ENCODE measurements around the gene FOXP2.
A peak's percentile ranks its signal among the peaks of the same experiment; 100 is the strongest.
"Not testable (repeated sequence)": the region's sequence is repeated elsewhere in the genome, so short reads cannot be mapped to it uniquely, and the experiment has no call there.

Gene FOXP2

GRCh38 chr7:114414156-114415063, at the start of gene FOXP2:
Gene FOXP2 (plus strand): TSS chr7:114414815. CDS start chr7:114426512, 11,697 bp downstream.
- peak; percentile 19 for DNase-seq (ENCODE audit: extremely low read depth, low read depth)
- no peak for TF ChIP-seq CTCF (IDR thresholded peaks at IDR 0.05; ENCODE audit: low read depth, low read length)

DNA sequence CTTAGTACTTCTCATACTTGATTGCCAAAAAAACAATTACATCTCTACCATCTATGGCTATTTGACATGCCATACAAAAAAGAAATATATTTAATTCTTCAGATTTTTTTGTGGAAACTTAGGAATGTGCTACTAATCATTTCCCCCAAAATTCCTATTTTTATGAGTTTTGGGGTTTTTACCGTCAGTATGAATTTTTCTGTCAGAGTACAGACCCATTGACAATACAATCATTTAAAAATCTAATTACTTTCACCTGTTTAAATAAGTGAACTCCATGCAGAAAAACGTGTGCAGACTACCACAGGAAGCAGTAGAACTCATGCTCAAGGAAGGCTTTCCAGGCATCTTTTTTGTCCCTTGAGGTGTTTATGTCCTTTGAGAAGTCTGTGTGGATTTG, 48.8 kb upstream of the FOXP2 start:
- DNase-seq (ENCODE audit: extremely low read depth, low read depth) = no peak

DNA sequence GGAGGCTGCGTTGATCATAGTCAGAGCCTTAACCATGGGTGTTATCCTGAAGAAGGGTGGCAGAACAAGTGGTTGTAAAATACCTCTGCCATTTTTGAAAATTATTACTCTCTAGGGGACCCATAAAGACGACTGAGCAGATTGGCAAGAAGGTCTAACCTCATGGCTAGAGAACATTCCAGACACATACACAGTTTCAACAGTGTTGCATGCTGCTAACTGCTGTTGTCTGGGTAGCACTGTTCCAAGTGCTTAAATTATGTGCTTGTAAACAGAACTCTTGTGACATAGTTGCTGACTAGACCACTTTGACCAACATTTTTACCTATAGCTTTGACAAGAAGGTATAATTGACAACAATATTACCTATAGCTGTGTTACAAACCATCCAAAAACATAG, 46.1 kb upstream of the FOXP2 start:
- no peak for TF ChIP-seq CTCF (IDR thresholded peaks at IDR 0.05; ENCODE audit: low read depth, low read length)

More for the DNA sequence above, 48.8 kb upstream of the FOXP2 start:
- TF ChIP-seq CTCF (IDR thresholded peaks at IDR 0.05; ENCODE audit: low read depth, low read length) = no peak

DNA sequence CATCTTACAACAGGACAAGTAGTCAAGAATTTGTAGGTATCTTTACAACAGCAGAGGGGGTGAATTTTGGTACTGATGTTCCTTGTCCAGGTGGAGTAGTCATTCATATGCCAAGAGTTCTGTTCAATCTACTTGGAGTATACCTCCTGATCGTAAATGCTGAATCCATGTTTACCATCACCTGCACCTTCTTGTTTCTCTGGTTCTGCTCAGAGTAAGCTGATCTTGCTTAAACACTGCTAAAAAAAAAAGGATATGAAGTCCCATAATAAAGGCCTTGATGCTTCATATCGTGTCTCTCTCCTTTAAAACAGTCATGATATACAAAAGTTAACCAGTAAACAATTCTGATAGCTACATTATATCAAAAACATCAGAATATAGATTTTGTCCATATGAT, 45.3 kb upstream of the FOXP2 start:
- TF ChIP-seq CTCF (IDR thresholded peaks at IDR 0.05; ENCODE audit: low read depth, low read length) = no peak
- no peak for DNase-seq (ENCODE audit: extremely low read depth, low read depth)

More for the DNA sequence above, 46.1 kb upstream of the FOXP2 start:
- no peak for DNase-seq (ENCODE audit: extremely low read depth, low read depth)

- DNase-seq (ENCODE audit: extremely low read depth, low read depth) = no peak
- TF ChIP-seq CTCF (IDR thresholded peaks at IDR 0.05; ENCODE audit: low read depth, low read length) = no peak
These were observed 42.0 kb upstream of the FOXP2 start for GRCh38 chr7:114372619-114373018.

GRCh38 chr7:114375907-114376306, 38.7 kb upstream of the FOXP2 start:
- DNase-seq (ENCODE audit: extremely low read depth, low read depth) = no peak
- TF ChIP-seq CTCF (IDR thresholded peaks at IDR 0.05; ENCODE audit: low read depth, low read length) = no peak

DNA sequence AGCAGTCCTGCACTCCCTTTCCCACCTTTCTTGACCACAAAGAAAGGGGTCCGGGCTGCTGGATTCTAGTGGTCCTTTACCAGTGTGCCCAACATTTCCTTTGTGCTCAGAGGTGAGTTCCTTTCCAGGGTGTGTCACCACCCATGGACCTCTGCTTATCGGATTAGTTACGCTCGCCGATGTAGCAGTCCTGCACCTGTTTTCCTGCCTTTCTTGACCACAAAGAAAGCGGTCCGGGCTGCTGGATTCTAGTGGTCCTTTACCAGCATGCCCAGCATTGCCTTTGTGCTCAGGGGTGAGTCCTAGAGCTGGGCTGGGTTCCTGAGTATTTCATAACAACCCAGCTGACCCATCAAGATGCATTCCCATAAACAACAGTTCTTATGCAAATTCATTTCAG, 30.7 kb upstream of the FOXP2 start:
- not testable (repeated sequence) for DNase-seq (ENCODE audit: extremely low read depth, low read depth)

GRCh38 chr7:114384346-114384745, 30.3 kb upstream of the FOXP2 start:
- DNase-seq (ENCODE audit: extremely low read depth, low read depth) = not testable (repeated sequence)
